LNCaP clone FGC (cell line): ENCODE measurements around the gene OLFML2A.

Source experiments
- DNase-seq: peaks from one replicate; pipeline ENCODE4 v3.0.0-alpha.2; 2011; ENCODE audit warnings: low read depth
- H3K4me3 ChIP-seq: 2 replicates; pipeline ENCODE4 v1.5.1; 2011; ENCODE audit warnings: mild to moderate bottlenecking, low read depth, low read length, control low read depth
- TF ChIP-seq, protein P1 (sequence below): IDR thresholded peaks from 2 replicates; pipeline ENCODE4 v1.5.1; 2012; ENCODE audit warnings: mild to moderate bottlenecking; ENCODE audit not compliant: control insufficient read depth, insufficient read depth; ENCODE audit errors: extremely low read depth

Gene OLFML2A

GRCh38 chr9:124783830-124784229, 6.9 kb downstream of the OLFML2A start:
- DNase-seq: no peak
- TF ChIP-seq, protein P1, sequence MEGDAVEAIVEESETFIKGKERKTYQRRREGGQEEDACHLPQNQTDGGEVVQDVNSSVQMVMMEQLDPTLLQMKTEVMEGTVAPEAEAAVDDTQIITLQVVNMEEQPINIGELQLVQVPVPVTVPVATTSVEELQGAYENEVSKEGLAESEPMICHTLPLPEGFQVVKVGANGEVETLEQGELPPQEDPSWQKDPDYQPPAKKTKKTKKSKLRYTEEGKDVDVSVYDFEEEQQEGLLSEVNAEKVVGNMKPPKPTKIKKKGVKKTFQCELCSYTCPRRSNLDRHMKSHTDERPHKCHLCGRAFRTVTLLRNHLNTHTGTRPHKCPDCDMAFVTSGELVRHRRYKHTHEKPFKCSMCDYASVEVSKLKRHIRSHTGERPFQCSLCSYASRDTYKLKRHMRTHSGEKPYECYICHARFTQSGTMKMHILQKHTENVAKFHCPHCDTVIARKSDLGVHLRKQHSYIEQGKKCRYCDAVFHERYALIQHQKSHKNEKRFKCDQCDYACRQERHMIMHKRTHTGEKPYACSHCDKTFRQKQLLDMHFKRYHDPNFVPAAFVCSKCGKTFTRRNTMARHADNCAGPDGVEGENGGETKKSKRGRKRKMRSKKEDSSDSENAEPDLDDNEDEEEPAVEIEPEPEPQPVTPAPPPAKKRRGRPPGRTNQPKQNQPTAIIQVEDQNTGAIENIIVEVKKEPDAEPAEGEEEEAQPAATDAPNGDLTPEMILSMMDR: no peak
- no peak overlapping the region for H3K4me3 ChIP-seq

DNA sequence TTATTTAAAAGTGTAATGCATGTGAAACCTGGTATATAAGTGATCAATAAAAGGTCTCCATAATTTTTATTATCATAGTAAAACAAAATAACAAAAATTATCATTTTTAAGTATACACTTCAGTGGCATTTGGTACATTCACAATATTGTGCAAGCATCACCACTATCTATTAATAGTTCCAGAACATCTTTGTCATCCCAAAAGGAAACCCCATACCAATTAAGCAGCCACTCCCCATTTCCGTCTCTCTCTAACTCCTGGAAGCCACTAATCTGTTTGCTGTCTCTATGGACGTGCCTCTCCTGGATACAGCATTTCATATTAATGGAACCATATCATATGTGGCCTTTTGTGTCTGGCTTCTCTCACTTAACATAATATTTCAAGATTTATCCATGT, 7.6 kb downstream of the OLFML2A start:
- TF ChIP-seq, protein P1: no peak
- no peak for DNase-seq
- H3K4me3 ChIP-seq: no peak overlapping the region

- H3K4me3 ChIP-seq: no peak overlapping the region
- TF ChIP-seq, protein P1: no peak
- DNase-seq: no peak
Observed at GRCh38 chr9:124786881-124787573, 10.1 kb downstream of the OLFML2A start.

DNA sequence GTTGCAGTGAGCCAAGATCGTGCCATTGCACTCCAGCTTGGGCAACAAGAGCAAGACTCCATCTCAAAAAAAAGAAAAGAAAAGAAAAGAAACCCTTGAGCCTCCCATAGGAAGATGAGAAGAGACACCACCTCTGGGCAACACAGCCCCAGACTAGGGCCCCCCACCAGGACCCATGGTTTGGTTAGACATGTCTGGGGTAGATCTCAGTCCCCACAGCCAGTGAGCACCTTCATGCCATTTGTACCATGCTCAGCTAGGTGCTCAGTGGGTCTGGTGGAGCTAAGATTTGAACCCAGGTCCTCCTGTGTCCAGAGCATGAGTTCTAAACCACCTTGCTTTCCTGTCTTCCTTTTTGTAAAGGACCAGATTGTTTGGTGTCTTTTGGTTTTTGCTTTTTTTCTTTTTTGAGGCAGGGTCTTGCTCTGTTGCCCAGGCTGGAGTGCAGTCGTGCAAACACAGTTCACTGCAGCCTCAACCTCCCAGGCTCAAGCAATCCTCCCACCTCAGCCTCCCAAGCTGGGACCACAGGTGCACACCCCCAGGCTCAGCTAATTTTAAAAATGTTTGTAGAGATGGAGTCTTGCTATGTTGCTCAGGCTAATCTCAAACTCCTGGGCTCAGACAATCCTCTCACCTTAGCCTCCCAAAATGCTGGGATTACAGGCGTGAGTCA, 11.7 kb downstream of the OLFML2A start:
- no peak for DNase-seq
- TF ChIP-seq, protein P1: no peak
- H3K4me3 ChIP-seq: no peak overlapping the region

- no peak overlapping the region for H3K4me3 ChIP-seq
- DNase-seq: no peak
- TF ChIP-seq, protein P1: no peak
Observed at GRCh38 chr9:124789531-124789930, 12.6 kb downstream of the OLFML2A start.

- H3K4me3 ChIP-seq: no peak overlapping the region
- TF ChIP-seq, protein P1: no peak
Observed at GRCh38 chr9:124790301-124790700, 13.4 kb downstream of the OLFML2A start.

More at GRCh38 chr9:124790301-124790700, 13.4 kb downstream of the OLFML2A start:
- no peak for DNase-seq
